Activated naive CD8-positive, alpha-beta T cell treated with anti-CD3 and anti-CD28 coated beads, Interleukin-2, amount 10 ng/mL, durations not matched to agents 7 days and 5 days (primary cell): Measurements from ENCODE around the gene FBXO42. TPM values are rescaled to one million over a fixed set of nuclear protein-coding genes. Genes with fewer than 3 reads are reported as not detected.

Experiments used
- ATAC-seq: fragments of 150-1000 bp; cut with Tn5 transposase; one replicate; pipeline ENCODE4 v1.10.0; 2021; ENCODE audit warnings: low read depth, moderate library complexity
- POLR2A ChIA-PET: fragments of 350-600 bp; sonication (Branson Sonifier 250); formaldehyde crosslinking; loops from one replicate; lab custom pipeline; 2021; ENCODE audit warnings: antibody characterized with exemption; lab: Charles Lee
- DNase-seq: peaks from one replicate; pipeline ENCODE4 v3.0.0; 2021
- H3K27ac Mint-ChIP-seq: one replicate; pipeline ENCODE4 v1.8.0; 2022; ENCODE audit warnings: mild to moderate bottlenecking, mixed read lengths
- H3K27me3 Mint-ChIP-seq: one replicate; pipeline ENCODE4 v1.8.0; 2022; ENCODE audit warnings: mild to moderate bottlenecking, moderate library complexity, mixed read lengths
- H3K36me3 Mint-ChIP-seq: one replicate; pipeline ENCODE4 v1.8.0; 2021; ENCODE audit warnings: mild to moderate bottlenecking, mixed read lengths
- H3K4me1 Mint-ChIP-seq: one replicate; pipeline ENCODE4 v1.8.0; 2021; ENCODE audit warnings: mixed read lengths
- H3K4me3 Mint-ChIP-seq: one replicate; pipeline ENCODE4 v1.8.0; 2022; ENCODE audit warnings: mild to moderate bottlenecking, moderate library complexity, mixed read lengths
- H3K9me3 Mint-ChIP-seq: one replicate; pipeline ENCODE4 v1.8.0; 2021; ENCODE audit warnings: mixed read lengths
- total RNA-seq, 2 experiments: library from RNA; stranded (reverse); gene quantifications; one replicate each; pipeline ENCODE4 v1.2.3, GENCODE V29; 2021

FBXO42 gene
- total RNA-seq, 2 experiments from 2014 or later = 22.3 to 25.1 TPM

GRCh38 chr1:16294219-16295212 lies 57.8 kb downstream of the FBXO42 start:
- peaks cover 38% of the 10 kb centered on the region for H3K36me3 Mint-ChIP-seq
- no peak for DNase-seq
- peaks cover 2% of the 10 kb centered on the region for H3K4me1 Mint-ChIP-seq
- no peak overlapping the region for H3K4me3 Mint-ChIP-seq
- ATAC-seq = no peak
- POLR2A ChIA-PET = no interaction called here
- no peaks in the 10 kb centered on the region for H3K9me3 Mint-ChIP-seq
- H3K27ac Mint-ChIP-seq = no peak overlapping the region
- no peaks in the 10 kb centered on the region for H3K27me3 Mint-ChIP-seq

DNA sequence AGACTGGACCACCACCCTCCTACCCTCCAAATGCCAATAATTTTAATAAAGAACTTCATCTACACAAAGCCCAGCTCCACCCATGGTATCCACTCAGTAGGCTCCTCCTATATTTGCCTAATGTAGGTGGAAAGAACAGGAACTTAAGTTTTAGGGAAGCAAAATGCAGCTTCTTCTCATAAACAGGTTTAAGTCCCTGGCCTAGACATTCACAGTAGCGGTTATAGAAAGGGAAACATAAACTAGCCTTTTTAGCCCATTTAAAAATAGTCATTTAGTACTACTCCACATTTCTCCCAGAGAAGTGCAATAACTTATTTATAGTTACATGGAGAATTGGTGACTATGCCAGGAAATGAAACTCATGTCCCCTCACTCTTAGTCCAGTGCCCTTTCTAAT lies 58.7 kb downstream of the FBXO42 start:
- ATAC-seq (no peak), DNase-seq (no peak)
- Mint-ChIP-seq H3K4me1 (peaks cover 2% of the 10 kb centered on the region), H3K36me3 (peaks cover 40% of the 10 kb centered on the region), H3K27me3 (no peaks in the 10 kb centered on the region), H3K27ac (no peak overlapping the region), H3K4me3 (no peak overlapping the region), H3K9me3 (no peaks in the 10 kb centered on the region)
- POLR2A ChIA-PET = no interaction called here

DNA sequence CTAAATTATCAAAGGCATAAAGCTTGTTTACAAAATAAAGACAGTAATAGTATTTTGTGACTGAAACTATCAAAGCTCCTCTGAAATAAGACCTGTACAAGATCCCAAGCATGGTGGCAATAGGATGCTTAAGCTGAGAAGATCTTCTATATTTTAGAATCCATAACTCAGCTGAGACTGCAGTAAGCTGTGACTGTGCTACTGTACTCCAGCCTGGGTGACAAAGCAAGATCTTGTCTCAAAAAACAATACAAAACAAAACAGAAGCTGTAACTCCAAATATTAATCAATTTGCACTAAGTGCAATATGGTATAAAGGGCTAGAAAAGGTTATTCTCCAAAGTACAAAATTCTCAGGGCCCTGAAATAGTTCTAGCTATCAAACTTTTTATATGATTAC lies 59.5 kb downstream of the FBXO42 start:
- POLR2A ChIA-PET = no interaction called here
- DNase-seq (no peak), ATAC-seq (no peak)
- Mint-ChIP-seq H3K4me1 (peaks cover 2% of the 10 kb centered on the region), H3K27ac (no peak overlapping the region), H3K4me3 (no peak overlapping the region), H3K27me3 (no peaks in the 10 kb centered on the region), H3K36me3 (peaks cover 37% of the 10 kb centered on the region), H3K9me3 (no peaks in the 10 kb centered on the region)

GRCh38 chr1:16289959-16290358 lies 62.3 kb downstream of the FBXO42 start:
- Mint-ChIP-seq H3K4me3 (no peak overlapping the region), H3K27me3 (no peaks in the 10 kb centered on the region), H3K27ac (no peak overlapping the region), H3K9me3 (no peaks in the 10 kb centered on the region), H3K36me3 (peaks cover 24% of the 10 kb centered on the region), H3K4me1 (peaks cover 2% of the 10 kb centered on the region)
- DNase-seq = no peak
- POLR2A ChIA-PET = no interaction called here
- ATAC-seq = no peak

DNA sequence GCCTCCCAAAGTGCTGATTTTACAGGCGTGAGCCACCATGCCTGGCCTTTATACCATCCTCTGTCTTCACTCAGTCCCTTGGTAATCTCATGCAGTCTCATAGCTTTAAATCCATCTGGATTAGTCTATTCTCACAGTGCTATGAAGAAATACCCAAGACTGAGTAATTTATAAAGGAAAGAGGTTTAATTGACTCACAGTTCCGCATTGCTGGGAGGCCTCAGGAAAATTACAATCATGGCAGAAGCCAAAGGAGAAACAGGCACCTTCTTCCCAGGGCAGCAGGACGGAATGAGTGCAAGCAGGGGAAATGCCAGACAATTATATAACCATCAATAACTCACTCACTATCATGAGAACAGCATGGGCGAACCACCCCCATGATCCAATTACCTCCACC lies 66.2 kb downstream of the FBXO42 start:
- POLR2A ChIA-PET = no interaction called here
- Mint-ChIP-seq H3K4me3 (no peak overlapping the region), H3K36me3 (peaks cover 16% of the 10 kb centered on the region), H3K27ac (no peak overlapping the region), H3K4me1 (peaks cover 5% of the 10 kb centered on the region), H3K9me3 (no peaks in the 10 kb centered on the region), H3K27me3 (no peaks in the 10 kb centered on the region)
- DNase-seq (no peak), ATAC-seq (no peak)

DNA sequence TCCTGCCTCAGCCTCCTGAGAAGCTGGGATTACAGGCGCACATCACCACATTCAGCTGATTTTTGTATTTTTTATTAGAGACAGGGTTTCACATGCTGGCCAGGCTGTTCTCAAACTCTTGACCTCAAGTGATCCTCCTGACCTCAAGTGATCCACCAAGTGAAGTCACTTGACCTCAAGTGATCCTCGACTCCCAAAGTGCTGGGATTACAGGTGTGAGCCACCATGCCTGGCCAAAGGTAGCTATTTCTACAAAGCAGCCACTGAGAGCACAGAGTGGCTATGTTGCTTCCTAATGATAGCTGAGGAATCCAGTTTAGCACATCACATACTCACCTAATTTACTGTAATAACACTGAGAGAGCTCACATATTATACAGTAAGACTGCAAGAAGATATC lies 70.5 kb downstream of the FBXO42 start:
- no peak for DNase-seq
- Mint-ChIP-seq H3K27me3 (no peaks in the 10 kb centered on the region), H3K4me3 (no peak overlapping the region), H3K36me3 (peaks cover 6% of the 10 kb centered on the region), H3K4me1 (peaks cover 5% of the 10 kb centered on the region), H3K9me3 (no peaks in the 10 kb centered on the region), H3K27ac (no peak overlapping the region)
- ATAC-seq = no peak
- POLR2A ChIA-PET = no interaction called here

GRCh38 chr1:16279186-16279585 lies 73.1 kb downstream of the FBXO42 start:
- ATAC-seq (no peak), DNase-seq (no peak)
- Mint-ChIP-seq H3K9me3 (no peaks in the 10 kb centered on the region), H3K27me3 (no peaks in the 10 kb centered on the region), H3K4me3 (no peak overlapping the region), H3K27ac (no peak overlapping the region), H3K4me1 (peaks cover 4% of the 10 kb centered on the region), H3K36me3 (peaks cover 6% of the 10 kb centered on the region)
- POLR2A ChIA-PET = no interaction called here

DNA sequence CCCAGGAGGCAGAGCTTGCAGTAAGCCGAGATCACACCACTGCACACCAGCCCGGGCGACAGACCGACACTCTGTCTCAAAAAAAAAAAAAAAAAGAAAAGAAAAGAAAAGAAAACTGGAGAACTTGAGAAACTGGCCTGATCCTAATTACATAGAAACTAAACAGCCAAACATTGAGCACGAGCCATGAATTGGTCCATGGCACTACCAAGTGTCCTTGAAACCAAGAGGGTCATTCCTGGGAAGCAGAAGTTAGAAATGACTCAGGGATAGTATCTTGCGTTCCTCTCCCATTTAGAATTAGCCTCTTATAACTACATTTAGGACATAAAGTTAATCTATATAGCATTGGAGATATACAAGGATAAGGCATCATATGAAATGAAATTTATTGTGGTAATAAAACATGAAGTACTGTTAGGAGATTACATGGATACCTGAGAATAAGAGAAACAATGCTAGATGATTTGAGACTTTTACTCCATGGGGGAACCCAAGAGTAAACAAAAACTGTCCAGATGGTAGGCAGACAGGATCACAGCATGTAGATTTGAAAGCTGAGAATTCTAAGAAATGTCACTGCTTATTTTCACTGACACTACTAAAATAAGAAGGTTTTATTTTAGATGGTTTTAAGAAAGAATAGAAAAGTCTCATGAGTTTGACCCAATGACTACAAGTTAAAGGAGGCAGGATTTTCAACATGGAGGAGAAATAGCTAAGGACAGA lies 75.8 kb downstream of the FBXO42 start:
- H3K36me3 Mint-ChIP-seq = peaks cover 5% of the 10 kb centered on the region
- no peak overlapping the region for H3K27ac Mint-ChIP-seq
- H3K9me3 Mint-ChIP-seq = no peaks in the 10 kb centered on the region
- H3K4me3 Mint-ChIP-seq = no peak overlapping the region
- ATAC-seq (no peak), DNase-seq (no peak)
- POLR2A ChIA-PET = no interaction called here
- peaks cover 3% of the 10 kb centered on the region for H3K4me1 Mint-ChIP-seq
- H3K27me3 Mint-ChIP-seq = no peaks in the 10 kb centered on the region

- no peak for ATAC-seq
- H3K9me3 Mint-ChIP-seq = no peaks in the 10 kb centered on the region
- DNase-seq = no peak
- peaks cover 11% of the 10 kb centered on the region for H3K36me3 Mint-ChIP-seq
- peaks cover 5% of the 10 kb centered on the region for H3K4me1 Mint-ChIP-seq
- no peak overlapping the region for H3K4me3 Mint-ChIP-seq
- no peaks in the 10 kb centered on the region for H3K27me3 Mint-ChIP-seq
- POLR2A ChIA-PET = no interaction called here
- H3K27ac Mint-ChIP-seq = no peak overlapping the region
Measured at GRCh38 chr1:16275591-16275990, 76.7 kb downstream of the FBXO42 start.

GRCh38 chr1:16267690-16268180 lies 84.5 kb downstream of the FBXO42 start:
- POLR2A ChIA-PET = no interaction called here
- DNase-seq = no peak
- Mint-ChIP-seq H3K27ac (no peak overlapping the region), H3K27me3 (no peaks in the 10 kb centered on the region), H3K36me3 (peaks cover 10% of the 10 kb centered on the region), H3K4me1 (peaks cover 5% of the 10 kb centered on the region), H3K9me3 (no peaks in the 10 kb centered on the region), H3K4me3 (no peak overlapping the region)
- ATAC-seq = no peak

DNA sequence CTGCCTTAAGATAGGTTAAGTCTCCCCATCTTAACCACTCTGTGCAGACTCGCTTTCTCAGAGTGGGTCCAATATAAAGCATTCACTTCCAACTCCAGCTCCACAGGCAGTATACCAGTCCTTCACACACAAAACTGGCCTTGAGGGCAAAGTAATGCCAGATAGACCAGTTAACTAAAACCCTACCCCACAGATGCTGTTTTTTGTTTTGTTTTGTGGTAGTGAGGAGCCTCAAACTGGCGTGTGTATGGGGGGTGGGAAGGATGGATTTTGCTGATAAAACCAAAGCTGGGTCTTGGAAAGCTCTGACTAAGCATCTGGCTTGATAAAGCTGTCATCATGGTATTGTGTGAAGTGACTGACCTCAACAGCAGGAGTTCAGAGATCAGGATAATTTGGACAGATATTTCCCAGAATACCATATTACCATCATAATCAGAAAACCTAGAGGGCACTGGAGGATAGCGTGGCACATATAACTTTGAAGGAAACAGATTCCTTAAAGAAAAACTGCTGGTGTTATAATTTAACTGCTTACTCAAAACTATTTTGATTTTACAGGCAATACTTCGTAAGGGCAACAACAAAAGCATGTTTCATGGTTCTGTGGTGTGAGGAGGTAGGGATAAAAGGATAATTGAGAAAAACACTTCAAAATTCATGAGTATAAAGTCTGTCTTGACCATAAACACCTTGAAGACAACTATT lies 85.7 kb downstream of the FBXO42 start:
- Mint-ChIP-seq H3K4me1 (peaks cover 5% of the 10 kb centered on the region), H3K27me3 (no peaks in the 10 kb centered on the region), H3K36me3 (peaks cover 9% of the 10 kb centered on the region), H3K9me3 (no peaks in the 10 kb centered on the region), H3K4me3 (no peak overlapping the region), H3K27ac (no peak overlapping the region)
- POLR2A ChIA-PET = no interaction called here
- ATAC-seq (no peak), DNase-seq (no peak)

- Mint-ChIP-seq H3K4me1 (peaks cover 6% of the 10 kb centered on the region), H3K27me3 (no peaks in the 10 kb centered on the region), H3K27ac (no peak overlapping the region), H3K4me3 (no peak overlapping the region), H3K9me3 (no peaks in the 10 kb centered on the region), H3K36me3 (peaks cover 2% of the 10 kb centered on the region)
- DNase-seq (no peak), ATAC-seq (no peak)
- POLR2A ChIA-PET = interaction anchor here (0.5 kb wide), 1 partner anchor 114 kb away, joined by 3 read pairs; no protein-coding TSS in a partner anchor
Measured at GRCh38 chr1:16262067-16262466, 90.2 kb downstream of the FBXO42 start.

- DNase-seq (no peak), ATAC-seq (no peak)
- Mint-ChIP-seq H3K36me3 (peaks cover 2% of the 10 kb centered on the region), H3K27ac (no peak overlapping the region), H3K4me3 (no peak overlapping the region), H3K27me3 (no peaks in the 10 kb centered on the region), H3K4me1 (peaks cover 4% of the 10 kb centered on the region), H3K9me3 (no peaks in the 10 kb centered on the region)
- POLR2A ChIA-PET = no interaction called here
Measured at GRCh38 chr1:16260814-16261213, 91.5 kb downstream of the FBXO42 start.
